ENCODE results near the gene ECT2L.

Gene ECT2L

GRCh38 chr6:138817799-138818198 is 21.9 kb downstream of the ECT2L start:
- H3K9me3 ChIP-seq (ENCODE audit: severe bottlenecking): no peaks in the 10 kb centered on the region
- H3K36me3 ChIP-seq: no peaks in the 10 kb centered on the region
- no peak overlapping the region for H3K4me3 ChIP-seq (ENCODE audit: low read depth, low read length)
- TF ChIP-seq CTCF (IDR thresholded peaks at IDR 0.05; ENCODE audit: low read depth, low read length): no peak
- H3K27ac ChIP-seq: no peak overlapping the region
- no peaks in the 10 kb centered on the region for H3K27me3 ChIP-seq (ENCODE audit: insufficient read depth, low read depth, severe bottlenecking)
- DNase-seq: no peak

- H3K36me3 ChIP-seq: no peaks in the 10 kb centered on the region
- DNase-seq: no peak
- H3K4me3 ChIP-seq (ENCODE audit: low read depth, low read length): no peak overlapping the region
- TF ChIP-seq CTCF (IDR thresholded peaks at IDR 0.05; ENCODE audit: low read depth, low read length): no peak
- no peaks in the 10 kb centered on the region for H3K27me3 ChIP-seq (ENCODE audit: insufficient read depth, low read depth, severe bottlenecking)
- no peak overlapping the region for H3K27ac ChIP-seq
- H3K9me3 ChIP-seq (ENCODE audit: severe bottlenecking): no peaks in the 10 kb centered on the region
These were observed 22.8 kb downstream of the ECT2L start for GRCh38 chr6:138818496-138819194.

- Histone ChIP-seq H3K27me3 (ENCODE audit: insufficient read depth, low read depth, severe bottlenecking) (no peaks in the 10 kb centered on the region), H3K27ac (no peak overlapping the region), H3K9me3 (ENCODE audit: severe bottlenecking) (no peaks in the 10 kb centered on the region), H3K4me3 (ENCODE audit: low read depth, low read length) (no peak overlapping the region), H3K36me3 (no peaks in the 10 kb centered on the region)
- no peak for TF ChIP-seq CTCF (IDR thresholded peaks at IDR 0.05; ENCODE audit: low read depth, low read length)
- no peak for DNase-seq
These were observed 25.6 kb downstream of the ECT2L start for GRCh38 chr6:138821519-138821918.

GRCh38 chr6:138824482-138825144 is 28.7 kb downstream of the ECT2L start:
- Histone ChIP-seq H3K27me3 (ENCODE audit: insufficient read depth, low read depth, severe bottlenecking) (no peaks in the 10 kb centered on the region), H3K4me3 (ENCODE audit: low read depth, low read length) (no peak overlapping the region), H3K9me3 (ENCODE audit: severe bottlenecking) (no peaks in the 10 kb centered on the region), H3K27ac (no peak overlapping the region), H3K36me3 (no peaks in the 10 kb centered on the region)
- DNase-seq: no peak
- TF ChIP-seq CTCF (IDR thresholded peaks at IDR 0.05; ENCODE audit: low read depth, low read length): no peak

- no peak for TF ChIP-seq CTCF (IDR thresholded peaks at IDR 0.05; ENCODE audit: low read depth, low read length)
- no peak overlapping the region for H3K27ac ChIP-seq
- H3K4me3 ChIP-seq (ENCODE audit: low read depth, low read length): no peak overlapping the region
- H3K9me3 ChIP-seq (ENCODE audit: severe bottlenecking): no peaks in the 10 kb centered on the region
- H3K27me3 ChIP-seq (ENCODE audit: insufficient read depth, low read depth, severe bottlenecking): no peaks in the 10 kb centered on the region
- DNase-seq: no peak
- no peaks in the 10 kb centered on the region for H3K36me3 ChIP-seq
These were observed 34.4 kb downstream of the ECT2L start for GRCh38 chr6:138830248-138830647.

Measured in WERI-Rb-1 (cell line).